HPDE6-E6E7 (cell line): ENCODE measurements around the gene CFL2.
"Not testable (repeated sequence)": the region's sequence is repeated elsewhere in the genome, so short reads cannot be mapped to it uniquely, and the experiment has no call there.

ENCODE experiments used
- DNase-seq: peaks from one replicate; pipeline ENCODE4 v3.0.0; 2011; ENCODE audit warnings: missing footprints; ENCODE audit errors: extremely low spot score

The CFL2 gene

DNA sequence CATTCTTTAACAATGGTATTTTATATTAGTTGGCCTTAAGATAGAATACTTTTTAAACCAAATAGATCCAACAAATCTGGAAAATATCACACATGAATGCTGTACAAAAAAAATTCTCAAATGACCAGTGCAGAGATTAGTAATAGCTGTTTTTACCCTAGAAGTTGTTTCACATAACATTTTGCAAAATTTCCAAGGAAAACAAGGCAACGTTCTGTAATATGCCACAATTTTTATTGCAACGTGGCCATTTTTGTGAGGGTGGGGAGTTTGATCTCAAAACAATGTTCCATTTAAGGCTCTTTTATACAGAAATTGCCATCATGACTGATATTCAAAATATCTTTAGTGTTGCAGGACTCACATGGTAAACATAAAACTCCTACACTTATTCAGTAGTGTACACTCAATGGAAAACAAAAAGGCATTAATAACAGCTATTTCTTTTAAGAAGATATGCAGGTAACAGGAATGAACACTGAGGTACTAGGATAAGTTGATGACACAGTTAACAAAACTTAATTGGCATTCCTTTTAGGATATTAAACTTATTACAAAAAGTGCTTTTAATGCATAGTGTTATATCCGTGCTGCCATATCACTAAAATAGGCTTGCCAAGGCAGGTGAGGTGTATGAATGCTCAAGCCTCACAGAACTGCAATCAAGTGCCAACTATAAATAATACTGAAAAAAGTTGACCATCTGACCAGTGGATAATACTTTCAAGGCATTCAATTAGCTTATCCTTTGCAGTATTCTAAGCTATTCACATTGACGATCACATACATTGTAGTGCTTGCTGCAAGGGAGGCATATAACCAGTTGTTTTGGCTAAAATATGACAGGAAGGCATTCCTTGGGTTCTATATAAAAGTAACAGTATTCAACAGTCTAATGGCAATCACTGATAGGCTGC is 2.3 kb downstream of the CFL2 start:
- no peak for DNase-seq

GRCh38 chr14:34711169-34711568 is 3.2 kb downstream of the CFL2 start:
- DNase-seq = no peak

DNA sequence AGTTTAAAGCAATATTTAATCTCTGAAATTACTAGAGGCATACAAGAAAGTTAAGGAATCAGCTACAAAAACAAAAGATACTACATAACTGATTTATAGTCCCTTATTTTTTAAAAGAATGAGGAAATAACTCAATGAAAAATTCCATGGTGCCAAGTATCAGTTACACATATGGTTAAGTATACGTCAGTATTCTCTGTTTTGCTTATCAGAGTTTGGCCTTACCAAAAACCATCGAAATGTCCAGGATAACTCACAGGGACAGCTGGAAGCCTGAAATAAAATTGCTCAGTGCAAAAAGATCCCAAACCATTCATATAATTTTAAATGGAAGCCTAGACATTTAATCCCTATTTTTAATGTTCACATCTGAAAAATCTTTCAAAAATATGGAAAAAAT is 3.6 kb downstream of the CFL2 start:
- DNase-seq = no peak

- DNase-seq = no peak
These were observed 4.4 kb downstream of the CFL2 start for GRCh38 chr14:34710006-34710405.

GRCh38 chr14:34707722-34708121 is 6.7 kb downstream of the CFL2 start:
- DNase-seq = no peak

DNA sequence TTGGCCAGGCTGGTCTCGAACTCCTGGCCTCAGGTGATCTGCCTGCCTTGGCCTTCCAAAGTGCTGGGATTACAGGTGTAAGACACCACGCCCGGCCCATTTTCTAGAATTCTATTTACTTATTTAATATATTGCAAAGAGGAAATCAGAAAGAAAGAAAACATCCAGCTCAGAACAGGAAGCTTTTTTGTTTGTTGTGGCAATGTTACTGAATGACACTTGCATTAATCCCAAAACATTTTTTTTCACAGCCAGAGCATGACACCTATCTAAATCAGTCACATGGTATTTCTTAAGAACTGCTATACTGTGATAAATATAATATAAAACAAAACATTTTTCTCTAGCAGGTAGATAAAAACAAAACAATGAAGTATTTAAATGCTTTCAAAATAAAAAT is 12.6 kb downstream of the CFL2 start:
- DNase-seq = no peak

- DNase-seq = no peak
These were observed 13.7 kb downstream of the CFL2 start for GRCh38 chr14:34700622-34701130.

DNA sequence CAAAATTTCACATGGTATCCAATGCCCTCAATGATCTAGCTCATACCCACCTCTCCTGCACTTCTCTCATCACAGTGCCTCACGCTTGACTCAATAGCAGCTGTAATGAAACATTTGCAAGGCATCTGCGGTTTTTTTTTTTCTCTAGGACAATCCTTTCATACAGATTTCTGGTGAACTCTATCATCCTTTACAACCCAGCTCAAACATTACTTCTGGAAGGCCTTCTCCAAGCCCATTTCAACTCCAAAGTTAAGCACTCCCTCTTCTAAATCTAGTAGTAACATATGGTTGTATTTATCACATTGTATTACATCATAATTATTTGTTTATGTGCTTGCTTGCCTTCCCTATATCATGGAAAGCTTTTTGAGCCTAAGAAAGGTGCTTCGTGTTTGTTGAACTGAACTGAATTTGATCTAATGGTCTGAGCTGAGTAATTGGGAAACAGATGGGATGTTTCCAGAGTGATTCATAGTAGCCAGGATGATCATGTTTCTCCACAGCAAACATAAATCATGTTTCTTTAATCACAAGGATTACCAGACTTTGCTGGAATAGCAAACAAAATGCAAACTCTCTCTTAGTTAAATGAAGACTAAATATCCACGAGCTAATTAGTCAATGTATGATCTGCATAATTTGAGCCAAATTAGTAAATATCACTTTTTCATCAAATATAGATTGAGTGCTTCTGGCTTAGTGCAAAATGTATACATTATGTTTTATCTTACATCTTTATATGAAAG is 14.3 kb downstream of the CFL2 start:
- DNase-seq = peak; percentile 61

DNA sequence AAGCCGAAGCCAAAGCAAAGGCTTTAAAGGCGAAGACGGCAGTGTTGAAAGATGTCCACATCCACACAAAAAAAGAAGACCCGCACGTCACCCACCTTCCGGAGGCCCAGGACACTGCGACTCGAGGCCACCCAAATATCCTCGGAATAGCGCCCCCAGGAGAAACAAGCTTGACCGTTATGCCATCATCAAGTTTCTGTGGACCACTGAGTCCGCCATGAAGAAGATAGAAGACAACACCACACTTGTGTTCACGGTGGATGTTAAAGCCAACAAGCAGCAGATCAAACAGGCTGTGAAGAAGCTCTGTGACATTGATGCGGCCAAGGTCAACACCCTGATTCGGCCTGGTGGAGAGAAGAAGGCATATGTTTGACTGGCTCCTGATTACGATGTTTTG is 20.2 kb downstream of the CFL2 start:
- DNase-seq = not testable (repeated sequence)

- DNase-seq = no peak
These were observed 21.0 kb downstream of the CFL2 start for GRCh38 chr14:34693228-34693939.

DNA sequence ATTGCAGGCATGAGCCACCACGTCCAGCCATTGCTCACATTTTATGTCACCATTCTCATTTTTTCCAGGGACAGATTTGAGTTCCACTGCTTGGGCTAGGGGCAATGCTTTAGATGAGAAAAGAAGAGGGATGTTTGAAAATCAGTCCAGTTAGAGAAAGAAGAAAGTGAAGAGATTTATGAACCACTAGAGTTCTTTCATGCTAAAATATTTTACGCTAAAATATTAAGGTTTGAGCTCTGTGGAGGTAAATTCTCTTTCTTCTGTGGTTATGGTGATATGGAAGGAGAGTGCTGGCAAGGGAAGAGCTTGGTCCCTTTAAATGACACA is 21.5 kb downstream of the CFL2 start:
- no peak for DNase-seq

GRCh38 chr14:34692348-34692747 is 22.0 kb downstream of the CFL2 start:
- DNase-seq = no peak

GRCh38 chr14:34691206-34691605 is 23.2 kb downstream of the CFL2 start:
- no peak for DNase-seq

GRCh38 chr14:34688470-34689206 is 25.8 kb downstream of the CFL2 start:
- DNase-seq = no peak

DNA sequence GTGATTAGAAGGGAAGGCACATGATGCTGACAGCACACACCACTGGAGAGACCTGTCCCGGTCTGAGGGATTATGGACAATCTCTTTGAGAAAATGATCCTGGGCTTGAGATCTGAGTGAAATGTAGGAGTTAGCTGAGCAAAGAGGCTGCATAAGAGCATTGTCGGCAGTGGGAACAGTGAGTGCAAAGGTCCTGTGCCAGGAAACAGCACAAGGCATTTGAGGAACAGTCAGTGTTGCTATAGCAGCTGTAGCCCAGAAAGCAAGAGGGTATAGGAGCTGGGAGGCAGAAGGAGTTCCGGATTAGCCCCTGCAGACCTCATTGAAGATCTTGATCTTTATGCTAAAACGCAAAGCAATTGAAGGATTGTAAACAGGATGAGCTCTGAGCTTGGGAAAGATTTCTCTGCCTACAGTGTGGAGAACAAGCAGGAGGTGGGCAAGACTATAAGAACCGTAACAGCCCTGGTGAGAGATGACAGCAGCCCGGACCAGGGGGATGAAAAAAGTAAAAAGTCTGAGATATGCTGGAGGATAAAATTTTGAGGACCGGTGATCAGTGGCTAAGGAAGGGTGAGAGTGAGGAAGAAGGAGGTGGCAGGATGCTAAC is 28.5 kb downstream of the CFL2 start:
- no peak for DNase-seq

DNA sequence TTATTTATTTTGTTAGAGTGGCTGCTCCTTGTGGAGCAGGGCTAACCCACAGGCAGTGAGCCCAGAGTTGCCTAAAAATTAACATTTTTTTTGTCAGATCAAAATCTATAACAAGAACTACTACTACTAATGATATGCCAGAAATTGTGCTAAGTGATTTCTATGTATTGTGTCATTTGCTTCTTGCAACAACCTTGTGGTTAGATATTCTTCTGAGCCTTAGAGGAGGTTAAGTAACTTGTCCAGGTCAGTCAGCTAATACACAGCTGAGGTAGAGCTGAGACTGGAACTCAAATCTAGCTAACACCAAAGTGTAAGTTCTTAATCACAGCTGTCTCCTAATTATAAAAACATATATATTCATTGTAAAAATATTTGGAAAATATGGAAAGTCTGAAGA is 29.8 kb downstream of the CFL2 start:
- no peak for DNase-seq

DNA sequence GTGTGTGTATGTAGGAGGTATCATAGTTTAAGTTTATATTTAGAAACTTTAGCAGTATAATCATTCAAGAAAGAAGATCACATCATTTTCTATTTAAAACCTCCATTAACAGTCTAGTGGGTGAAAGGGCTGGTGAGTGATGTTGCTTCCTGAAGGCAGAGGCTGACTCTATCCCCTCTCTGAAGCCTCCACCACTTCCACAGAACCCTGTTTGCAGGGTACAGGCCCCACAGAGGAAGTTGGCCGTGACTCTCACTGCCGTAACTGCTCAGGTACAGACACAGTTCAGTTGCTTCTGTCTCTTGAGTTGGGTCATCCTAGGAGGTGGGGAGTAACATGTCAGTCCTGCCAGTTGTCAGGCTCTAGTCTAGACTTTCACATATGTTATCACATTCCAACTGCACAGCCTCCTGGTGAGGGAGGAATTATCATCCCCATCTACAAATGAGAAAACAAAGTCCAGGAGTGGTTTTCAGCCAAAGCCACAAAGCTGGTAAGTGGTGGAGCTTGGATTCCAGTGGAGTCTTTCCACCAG is 31.5 kb downstream of the CFL2 start:
- no peak for DNase-seq

DNA sequence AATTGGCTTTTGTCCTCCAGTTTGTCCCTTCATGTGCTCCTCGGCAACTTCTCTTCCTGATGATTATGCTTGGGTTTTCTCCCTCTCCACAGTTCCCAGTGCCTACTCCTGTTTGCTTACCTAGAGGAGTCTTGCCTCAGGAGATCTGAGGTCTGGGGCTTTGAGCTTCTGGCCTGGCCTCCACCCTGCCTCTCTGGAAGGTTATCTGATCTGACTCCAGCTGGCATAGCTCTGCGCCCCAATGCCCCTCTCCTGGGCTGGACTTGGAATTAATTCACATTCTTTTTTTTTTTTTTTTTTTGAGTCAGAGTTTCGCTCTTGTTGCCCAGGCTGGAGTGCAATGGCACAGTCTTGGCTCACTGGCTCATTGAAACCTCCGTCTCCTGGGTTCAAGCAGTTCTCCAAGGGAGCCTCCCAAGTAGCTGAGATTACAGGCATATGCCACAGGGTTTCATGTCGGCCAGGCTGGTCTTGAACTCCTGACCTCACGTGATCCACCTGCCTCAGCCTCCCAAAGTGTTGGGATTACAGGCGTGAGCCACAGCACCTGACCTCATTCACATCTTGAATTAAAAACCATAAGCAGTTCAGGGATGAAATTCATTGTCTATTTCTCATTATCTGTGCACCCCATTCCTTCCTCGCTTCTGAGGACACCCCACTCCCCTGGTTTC is 33.5 kb downstream of the CFL2 start:
- DNase-seq = no peak

DNA sequence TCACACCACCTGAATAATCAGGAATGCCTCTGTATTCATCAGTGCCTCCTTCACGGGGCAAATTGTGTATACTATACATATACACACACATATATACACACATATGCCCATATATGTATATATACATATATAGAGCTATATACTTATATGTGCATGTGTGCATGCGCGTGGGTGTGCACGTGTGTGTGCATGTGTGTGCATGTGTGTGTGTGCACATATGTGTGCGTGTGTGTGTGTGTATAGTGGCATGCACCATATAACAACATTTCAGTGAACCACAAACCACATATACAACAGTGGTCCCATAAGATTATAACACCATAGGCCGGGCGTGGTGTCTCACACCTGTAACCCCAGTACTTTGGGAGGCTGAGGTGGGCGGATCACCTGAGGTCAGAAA is 35.7 kb downstream of the CFL2 start:
- no peak for DNase-seq

GRCh38 chr14:34678306-34678705 is 36.1 kb downstream of the CFL2 start:
- DNase-seq = no peak
